HL-60 (cell line): ENCODE measurements around the gene CPO.

Source experiments
- DNase-seq, 2 experiments: peaks; one replicate each; pipeline ENCODE4 v3.0.0-alpha.2; 2010 to 2020; ENCODE audit warnings: low read depth in 1 of 2, low spot score in 1 of 2
- H3K27ac ChIP-seq: fragments of 250-450 bp; sonication (Bioruptor Pico); replicated peaks from 2 replicates; pipeline ENCODE4 v1.5.1; 2020; ENCODE audit warnings: mild to moderate bottlenecking, moderate library complexity
- H3K27me3 ChIP-seq: fragments of 250-450 bp; sonication (Bioruptor Pico); 2 replicates; pipeline ENCODE4 v1.5.1; 2021; ENCODE audit warnings: mild to moderate bottlenecking, moderate library complexity; ENCODE audit not compliant: insufficient read depth, poor library complexity, severe bottlenecking
- H3K4me3 ChIP-seq: replicated peaks from 2 replicates; pipeline ENCODE4 v1.5.1; 2011; ENCODE audit warnings: mild to moderate bottlenecking, control low read depth, low read length; ENCODE audit not compliant: insufficient read depth
- CTCF ChIP-seq: IDR thresholded peaks from one replicate; pipeline ENCODE4 v1.5.1; 2011; ENCODE audit warnings: low read length, control low read depth, inconsistent platforms; ENCODE audit not compliant: insufficient read depth
- GABPA ChIP-seq: IDR thresholded peaks from 2 replicates; pipeline ENCODE4 v1.6.1; 2012; ENCODE audit warnings: low read depth
- POLR2AphosphoS5 ChIP-seq: IDR thresholded peaks from 2 replicates; pipeline ENCODE4 v1.6.1; 2012; ENCODE audit warnings: low read depth
- REST ChIP-seq: IDR thresholded peaks from 2 replicates; pipeline ENCODE4 v1.6.1; 2012; ENCODE audit warnings: low read depth; ENCODE audit not compliant: insufficient replicate concordance
- SPI1 ChIP-seq: IDR thresholded peaks from 2 replicates; pipeline ENCODE4 v1.6.1; 2012; ENCODE audit warnings: low read depth, mild to moderate bottlenecking, borderline replicate concordance

Gene CPO

GRCh38 chr2:206984206-206984605 lies 44.9 kb downstream of the CPO start:
- Histone ChIP-seq H3K27me3 (no peaks in the 10 kb centered on the region), H3K4me3 (no peak overlapping the region), H3K27ac (no peak overlapping the region)
- TF ChIP-seq SPI1: no peak
- no peak for TF ChIP-seq CTCF
- no peak for TF ChIP-seq POLR2AphosphoS5
- TF ChIP-seq GABPA: no peak
- TF ChIP-seq REST: no peak
- peak in 1 of 2 experiments; percentile 29 for DNase-seq

GRCh38 chr2:206986943-206987342 lies 47.6 kb downstream of the CPO start:
- no peak for DNase-seq
- TF ChIP-seq POLR2AphosphoS5 (no peak), GABPA (no peak), CTCF (no peak), SPI1 (no peak), REST (no peak)
- Histone ChIP-seq H3K27ac (no peak overlapping the region), H3K27me3 (no peaks in the 10 kb centered on the region), H3K4me3 (no peak overlapping the region)

GRCh38 chr2:206987810-206988209 lies 48.5 kb downstream of the CPO start:
- H3K27me3 ChIP-seq: no peaks in the 10 kb centered on the region
- no peak overlapping the region for H3K4me3 ChIP-seq
- no peak overlapping the region for H3K27ac ChIP-seq
- DNase-seq: no peak
- TF ChIP-seq POLR2AphosphoS5: no peak
- TF ChIP-seq SPI1: no peak
- TF ChIP-seq REST: no peak
- TF ChIP-seq GABPA: no peak
- TF ChIP-seq CTCF: no peak
